Measurements from ENCODE around the gene KIF26B.

KIF26B gene

DNA sequence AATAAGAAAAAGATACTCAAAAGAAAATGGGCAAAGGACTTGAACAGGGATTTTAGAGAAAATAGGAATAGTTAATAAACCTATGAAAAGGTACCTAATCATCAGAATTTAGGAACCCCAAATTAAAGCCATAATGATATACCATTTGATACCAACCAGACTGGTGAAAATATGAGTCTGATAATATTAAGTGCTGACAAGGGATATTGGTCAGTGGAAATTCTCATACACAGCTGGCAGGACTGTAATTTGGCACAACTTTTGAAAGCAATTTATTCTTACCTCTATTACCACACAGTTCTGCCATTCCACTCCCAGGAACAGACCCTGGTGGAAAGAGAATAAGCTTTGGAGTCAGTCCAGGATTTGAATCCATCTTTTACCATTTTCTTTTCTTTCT is 111.3 kb downstream of the KIF26B start:
- no peak overlapping the region for H3K9ac ChIP-seq (ENCODE audit: low read depth, low read length)
- no peak overlapping the region for H3K4me2 ChIP-seq (ENCODE audit: insufficient read depth, low read length)
- no peaks in the 10 kb centered on the region for H3K36me3 ChIP-seq (ENCODE audit: insufficient read depth, low read length)
- H3K4me3 ChIP-seq (ENCODE audit: low read depth in 1 of 2, low read length in 2 of 2), result no peak overlapping the region
- ATAC-seq (ENCODE audit: insufficient read depth, low read depth) (no peak), DNase-seq (no peak)
- no peaks in the 10 kb centered on the region for H4K20me1 ChIP-seq (ENCODE audit: insufficient read depth, low read length)
- peaks cover 2% of the 10 kb centered on the region for H3K27me3 ChIP-seq (ENCODE audit: insufficient read depth, low read length, poor library complexity)
- no peak overlapping the region for H3K27ac ChIP-seq (ENCODE audit: low read length)
- H3K4me1 ChIP-seq (ENCODE audit: insufficient read depth, low read length), result no peaks in the 10 kb centered on the region
- TF ChIP-seq, protein P1, sequence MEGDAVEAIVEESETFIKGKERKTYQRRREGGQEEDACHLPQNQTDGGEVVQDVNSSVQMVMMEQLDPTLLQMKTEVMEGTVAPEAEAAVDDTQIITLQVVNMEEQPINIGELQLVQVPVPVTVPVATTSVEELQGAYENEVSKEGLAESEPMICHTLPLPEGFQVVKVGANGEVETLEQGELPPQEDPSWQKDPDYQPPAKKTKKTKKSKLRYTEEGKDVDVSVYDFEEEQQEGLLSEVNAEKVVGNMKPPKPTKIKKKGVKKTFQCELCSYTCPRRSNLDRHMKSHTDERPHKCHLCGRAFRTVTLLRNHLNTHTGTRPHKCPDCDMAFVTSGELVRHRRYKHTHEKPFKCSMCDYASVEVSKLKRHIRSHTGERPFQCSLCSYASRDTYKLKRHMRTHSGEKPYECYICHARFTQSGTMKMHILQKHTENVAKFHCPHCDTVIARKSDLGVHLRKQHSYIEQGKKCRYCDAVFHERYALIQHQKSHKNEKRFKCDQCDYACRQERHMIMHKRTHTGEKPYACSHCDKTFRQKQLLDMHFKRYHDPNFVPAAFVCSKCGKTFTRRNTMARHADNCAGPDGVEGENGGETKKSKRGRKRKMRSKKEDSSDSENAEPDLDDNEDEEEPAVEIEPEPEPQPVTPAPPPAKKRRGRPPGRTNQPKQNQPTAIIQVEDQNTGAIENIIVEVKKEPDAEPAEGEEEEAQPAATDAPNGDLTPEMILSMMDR (IDR thresholded peaks at IDR 0.05; ENCODE audit: borderline replicate concordance, extremely low read depth, low read length, poor library complexity, severe bottlenecking), result no peak
- TF ChIP-seq EZH2 (IDR thresholded peaks at IDR 0.05; ENCODE audit: borderline replicate concordance, low read depth, low read length, severe bottlenecking), result no peak
- peaks cover 2% of the 10 kb centered on the region for H3K9me3 ChIP-seq (ENCODE audit: insufficient read depth, low read length, severe bottlenecking)
- H3K79me2 ChIP-seq (ENCODE audit: insufficient read depth, low read length), result no peaks in the 10 kb centered on the region
- no peak overlapping the region for H2AFZ ChIP-seq (ENCODE audit: low read depth, low read length)

DNA sequence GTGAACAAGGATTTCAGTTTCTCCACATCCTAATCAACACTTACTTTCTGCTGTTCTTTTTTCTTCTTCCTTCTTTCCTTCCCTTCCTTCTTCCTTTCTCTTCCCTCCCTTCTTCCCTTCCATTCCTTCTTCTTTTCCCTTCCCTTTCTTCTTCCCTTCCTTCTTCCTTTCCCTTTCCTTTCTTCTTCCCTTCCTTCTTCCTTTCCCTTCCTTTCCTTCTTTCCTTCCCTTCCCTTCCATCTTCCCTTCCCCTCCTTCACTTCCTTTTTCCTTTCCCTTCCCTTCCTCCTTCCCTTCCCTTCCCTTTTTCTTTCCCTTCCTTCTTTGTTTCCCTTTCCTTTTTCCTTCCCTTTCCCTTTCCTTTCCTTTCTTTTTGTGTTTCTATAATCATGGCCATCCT is 115.3 kb downstream of the KIF26B start:
- no peaks in the 10 kb centered on the region for H3K27me3 ChIP-seq (ENCODE audit: insufficient read depth, low read length, poor library complexity)
- no peak for ATAC-seq (ENCODE audit: insufficient read depth, low read depth)

DNA sequence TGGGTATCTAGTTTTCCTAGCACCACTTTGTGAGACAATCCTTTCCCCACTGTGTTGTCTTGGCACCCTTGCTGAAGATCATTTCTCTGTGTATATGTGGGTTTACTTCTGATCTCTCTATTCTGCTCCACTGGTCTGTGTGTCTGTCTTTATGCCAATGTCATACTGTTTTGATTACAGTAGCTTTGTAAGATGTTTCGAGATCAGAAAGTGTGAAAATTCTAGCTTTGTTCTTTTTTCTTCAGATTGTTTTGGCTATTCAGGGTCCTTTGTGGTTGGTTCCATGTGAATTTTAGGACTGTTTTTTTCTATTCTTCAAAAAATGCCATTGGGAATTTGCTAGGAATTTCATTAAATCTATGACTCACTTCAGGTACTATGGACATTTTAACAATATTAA is 116.2 kb downstream of the KIF26B start:
- H3K4me1 ChIP-seq (ENCODE audit: insufficient read depth, low read length), result no peaks in the 10 kb centered on the region
- no peak overlapping the region for H3K4me3 ChIP-seq (ENCODE audit: low read depth in 1 of 2, low read length in 2 of 2)
- no peak overlapping the region for H3K27ac ChIP-seq (ENCODE audit: low read length)
- no peaks in the 10 kb centered on the region for H3K79me2 ChIP-seq (ENCODE audit: insufficient read depth, low read length)
- no peak for TF ChIP-seq EZH2 (IDR thresholded peaks at IDR 0.05; ENCODE audit: borderline replicate concordance, low read depth, low read length, severe bottlenecking)
- TF ChIP-seq, protein P1 (IDR thresholded peaks at IDR 0.05; ENCODE audit: borderline replicate concordance, extremely low read depth, low read length, poor library complexity, severe bottlenecking), result no peak
- no peaks in the 10 kb centered on the region for H3K36me3 ChIP-seq (ENCODE audit: insufficient read depth, low read length)
- no peak overlapping the region for H3K9ac ChIP-seq (ENCODE audit: low read depth, low read length)
- H4K20me1 ChIP-seq (ENCODE audit: insufficient read depth, low read length), result no peaks in the 10 kb centered on the region
- H3K4me2 ChIP-seq (ENCODE audit: insufficient read depth, low read length), result no peak overlapping the region
- H3K27me3 ChIP-seq (ENCODE audit: insufficient read depth, low read length, poor library complexity), result no peaks in the 10 kb centered on the region
- DNase-seq (no peak), ATAC-seq (ENCODE audit: insufficient read depth, low read depth) (no peak)
- H2AFZ ChIP-seq (ENCODE audit: low read depth, low read length), result no peak overlapping the region
- peaks cover 4% of the 10 kb centered on the region for H3K9me3 ChIP-seq (ENCODE audit: insufficient read depth, low read length, severe bottlenecking)

More for the DNA sequence above, 115.3 kb downstream of the KIF26B start:
- H3K4me1 ChIP-seq (ENCODE audit: insufficient read depth, low read length), result no peaks in the 10 kb centered on the region
- no peak overlapping the region for H3K4me3 ChIP-seq (ENCODE audit: low read depth in 1 of 2, low read length in 2 of 2)
- H3K36me3 ChIP-seq (ENCODE audit: insufficient read depth, low read length), result no peaks in the 10 kb centered on the region
- H3K27ac ChIP-seq (ENCODE audit: low read length), result no peak overlapping the region
- no peak for TF ChIP-seq EZH2 (IDR thresholded peaks at IDR 0.05; ENCODE audit: borderline replicate concordance, low read depth, low read length, severe bottlenecking)
- TF ChIP-seq, protein P1 (IDR thresholded peaks at IDR 0.05; ENCODE audit: borderline replicate concordance, extremely low read depth, low read length, poor library complexity, severe bottlenecking), result no peak
- DNase-seq, result no peak
- no peak overlapping the region for H3K9ac ChIP-seq (ENCODE audit: low read depth, low read length)
- H2AFZ ChIP-seq (ENCODE audit: low read depth, low read length), result no peak overlapping the region
- H3K4me2 ChIP-seq (ENCODE audit: insufficient read depth, low read length), result no peak overlapping the region
- H3K9me3 ChIP-seq (ENCODE audit: insufficient read depth, low read length, severe bottlenecking), result peaks cover 4% of the 10 kb centered on the region
- H3K79me2 ChIP-seq (ENCODE audit: insufficient read depth, low read length), result no peaks in the 10 kb centered on the region
- no peaks in the 10 kb centered on the region for H4K20me1 ChIP-seq (ENCODE audit: insufficient read depth, low read length)

DNA sequence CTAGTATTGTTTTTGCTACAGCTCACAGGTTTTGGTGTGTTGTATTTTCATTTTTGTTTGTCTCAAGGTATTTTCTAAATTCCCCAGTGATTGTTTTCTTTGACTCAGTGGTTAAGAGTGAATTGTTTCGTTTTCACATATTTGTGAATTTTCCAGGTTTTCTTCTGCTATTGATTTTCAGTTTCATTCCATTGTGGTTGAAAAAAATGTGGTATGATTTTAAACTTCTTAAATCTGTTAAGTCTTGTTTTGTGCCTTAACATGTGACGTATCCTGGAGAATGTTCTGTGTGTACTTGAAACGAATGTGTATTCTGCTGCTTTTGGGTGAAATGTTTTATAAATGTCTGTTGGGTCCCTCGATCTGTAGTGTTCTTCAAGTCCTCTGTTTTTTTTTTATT is 117.9 kb downstream of the KIF26B start:
- TF ChIP-seq, protein P1 (IDR thresholded peaks at IDR 0.05; ENCODE audit: borderline replicate concordance, extremely low read depth, low read length, poor library complexity, severe bottlenecking), result no peak
- no peak for TF ChIP-seq EZH2 (IDR thresholded peaks at IDR 0.05; ENCODE audit: borderline replicate concordance, low read depth, low read length, severe bottlenecking)
- Histone ChIP-seq H3K27me3 (ENCODE audit: insufficient read depth, low read length, poor library complexity) (no peaks in the 10 kb centered on the region), H2AFZ (ENCODE audit: low read depth, low read length) (no peak overlapping the region), H3K9ac (ENCODE audit: low read depth, low read length) (no peak overlapping the region), H3K36me3 (ENCODE audit: insufficient read depth, low read length) (no peaks in the 10 kb centered on the region), H3K4me3 (ENCODE audit: low read depth in 1 of 2, low read length in 2 of 2) (no peak overlapping the region), H3K27ac (ENCODE audit: low read length) (no peak overlapping the region), H3K4me1 (ENCODE audit: insufficient read depth, low read length) (no peaks in the 10 kb centered on the region), H3K9me3 (ENCODE audit: insufficient read depth, low read length, severe bottlenecking) (peaks cover 4% of the 10 kb centered on the region), H3K79me2 (ENCODE audit: insufficient read depth, low read length) (no peaks in the 10 kb centered on the region), H3K4me2 (ENCODE audit: insufficient read depth, low read length) (no peak overlapping the region), H4K20me1 (ENCODE audit: insufficient read depth, low read length) (no peaks in the 10 kb centered on the region)
- DNase-seq (no peak), ATAC-seq (ENCODE audit: insufficient read depth, low read depth) (no peak)

Measured in DND-41 (cell line).